Daoy (cell line): ENCODE results near the gene NOL9. TPM values are rescaled to one million over a fixed set of nuclear protein-coding genes. Genes with fewer than 3 reads are reported as not detected.

Experiments used
- DNase-seq: peaks from one replicate; pipeline ENCODE4 v3.0.0-alpha.2; 2015; ENCODE audit warnings: low read depth
- total RNA-seq: library from RNA; depleted of rRNA; stranded (reverse); fragments of >200 nt; shearing (Covaris generic); gene quantifications from 2 replicates; pipeline ENCODE4 v1.2.3, GENCODE V29; 2014

Gene NOL9
- total RNA-seq, 1 experiment from 2014 or later, result 29.9 TPM

- no peak for DNase-seq
Measured at GRCh38 chr1:6489383-6489765, 64.9 kb downstream of the NOL9 start.

DNA sequence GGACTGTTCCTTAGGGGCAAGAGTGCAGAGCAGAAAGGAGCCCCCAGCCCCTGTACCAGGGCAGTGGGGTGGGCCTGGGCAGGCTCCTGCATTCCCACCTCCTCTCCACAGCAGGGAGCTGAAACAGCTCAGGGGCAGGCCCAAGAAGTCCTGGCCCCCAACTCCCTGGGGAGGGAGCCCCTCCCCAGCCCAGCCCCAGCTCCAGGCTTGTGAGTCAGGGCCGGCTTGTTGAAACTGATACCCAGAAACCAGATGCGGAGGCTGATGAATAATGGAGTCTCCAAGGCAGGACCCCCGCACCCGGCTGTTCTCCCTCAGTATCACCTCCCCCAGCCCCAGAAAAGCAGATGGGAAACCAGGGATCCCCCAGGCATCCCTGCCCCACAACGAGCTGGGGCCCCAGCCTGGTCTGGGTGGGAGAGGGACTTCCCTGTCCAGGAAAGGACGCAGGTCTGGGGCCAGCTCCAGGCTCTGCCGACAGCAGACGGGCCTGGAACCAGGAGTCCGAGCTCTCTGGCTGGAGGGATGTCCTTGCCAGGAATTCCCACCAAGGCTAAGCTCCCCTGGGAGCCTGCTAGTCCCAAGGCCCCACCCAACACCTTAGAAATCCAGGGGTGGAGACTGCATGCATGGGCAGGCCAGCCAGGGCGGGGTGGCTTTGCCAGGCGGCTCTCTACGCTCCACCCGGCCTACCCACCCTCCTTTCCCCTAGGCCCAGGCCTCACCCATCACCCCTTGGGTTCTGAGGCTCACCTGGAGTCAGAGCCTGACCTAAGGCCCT is 65.5 kb downstream of the NOL9 start:
- DNase-seq, result peak; percentile 59

- no peak for DNase-seq
Measured at GRCh38 chr1:6487804-6488484, 66.4 kb downstream of the NOL9 start.

- DNase-seq, result peak; percentile 92
Measured at GRCh38 chr1:6486433-6487011, 67.8 kb downstream of the NOL9 start.

DNA sequence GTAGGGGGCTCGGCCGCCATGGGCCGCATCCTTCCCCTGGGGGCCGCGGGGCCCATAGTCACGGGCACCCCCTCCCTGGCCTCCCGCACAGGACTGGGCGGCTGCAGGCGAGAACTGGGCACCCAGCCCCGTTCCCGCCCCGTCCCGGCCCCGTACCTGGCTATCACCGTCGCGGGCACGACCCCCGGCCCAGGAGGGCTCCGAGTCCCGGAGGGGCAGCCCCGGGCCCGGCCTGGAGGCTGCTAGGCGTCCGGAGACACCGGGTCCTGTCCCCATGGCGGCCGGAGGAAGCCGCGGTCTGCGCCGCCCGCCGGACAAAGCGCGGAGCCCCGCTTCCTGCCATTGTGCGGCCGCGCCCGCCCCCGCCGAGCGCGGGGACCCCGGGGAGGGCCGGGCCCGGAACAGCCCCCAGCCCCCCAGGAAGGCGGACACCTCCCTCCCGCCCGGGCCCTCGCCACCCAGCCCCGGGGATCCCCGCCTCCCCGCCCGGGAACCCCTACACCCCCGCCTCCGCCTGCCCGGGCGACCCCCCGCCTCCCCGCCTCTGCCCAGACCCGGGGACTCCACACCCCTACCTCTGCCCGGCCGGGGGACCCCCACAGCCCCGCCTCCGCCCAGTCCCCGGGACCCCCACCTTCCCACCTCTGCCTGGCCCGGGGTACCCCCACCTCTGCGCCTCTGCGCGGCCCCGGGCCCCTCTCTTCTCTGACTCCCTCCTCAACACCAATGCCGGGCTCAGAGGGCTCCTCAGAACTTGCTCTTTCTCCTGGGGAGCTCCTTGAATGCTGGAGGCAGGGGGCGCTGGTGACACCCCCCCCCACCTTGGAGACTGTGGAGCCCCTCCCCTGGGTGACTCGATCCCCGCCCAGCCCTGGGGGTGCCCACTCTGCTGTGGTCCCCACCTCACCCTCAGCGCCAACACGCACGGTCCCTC is 68.9 kb downstream of the NOL9 start:
- peak; percentile 41 for DNase-seq

DNA sequence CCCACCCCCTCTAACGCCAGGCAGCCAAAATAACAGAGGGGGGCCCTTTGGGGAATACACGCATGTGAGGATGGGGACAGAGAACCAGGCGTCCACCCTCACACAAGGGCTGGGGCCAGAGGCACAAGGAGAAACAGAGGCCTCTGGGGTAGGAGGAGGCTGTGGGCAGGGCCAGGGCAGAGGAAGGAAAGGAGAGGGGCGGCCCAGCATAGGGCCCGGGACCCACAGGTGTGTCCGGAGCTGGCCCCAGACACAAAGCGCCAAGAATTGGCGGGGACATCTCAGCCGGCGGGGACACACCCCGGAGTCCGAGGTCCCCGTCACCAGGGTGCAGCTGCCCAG is 69.5 kb downstream of the NOL9 start:
- no peak for DNase-seq

DNA sequence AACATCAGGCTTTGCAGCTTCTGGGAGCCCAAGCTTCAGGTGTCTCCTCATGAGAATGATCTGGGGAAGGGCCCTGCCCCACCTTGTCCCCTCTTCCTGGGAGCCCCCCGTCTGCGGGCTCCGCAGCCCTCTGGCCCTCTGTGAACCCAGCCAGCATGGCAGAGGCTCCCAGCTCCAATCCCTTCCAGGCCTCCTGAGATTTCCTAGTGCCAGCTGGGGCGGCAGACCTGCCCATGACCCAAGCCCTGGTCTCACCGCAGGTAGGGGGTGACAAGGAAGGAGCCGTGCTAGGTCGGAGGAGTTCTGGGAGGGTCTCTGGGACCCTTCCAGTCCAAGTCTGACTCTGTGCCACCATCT is 70.6 kb downstream of the NOL9 start:
- no peak for DNase-seq

- no peak for DNase-seq
Measured at GRCh38 chr1:6483017-6483760, 71.1 kb downstream of the NOL9 start.

- DNase-seq, result no peak
Measured at GRCh38 chr1:6481820-6482219, 72.5 kb downstream of the NOL9 start.

DNA sequence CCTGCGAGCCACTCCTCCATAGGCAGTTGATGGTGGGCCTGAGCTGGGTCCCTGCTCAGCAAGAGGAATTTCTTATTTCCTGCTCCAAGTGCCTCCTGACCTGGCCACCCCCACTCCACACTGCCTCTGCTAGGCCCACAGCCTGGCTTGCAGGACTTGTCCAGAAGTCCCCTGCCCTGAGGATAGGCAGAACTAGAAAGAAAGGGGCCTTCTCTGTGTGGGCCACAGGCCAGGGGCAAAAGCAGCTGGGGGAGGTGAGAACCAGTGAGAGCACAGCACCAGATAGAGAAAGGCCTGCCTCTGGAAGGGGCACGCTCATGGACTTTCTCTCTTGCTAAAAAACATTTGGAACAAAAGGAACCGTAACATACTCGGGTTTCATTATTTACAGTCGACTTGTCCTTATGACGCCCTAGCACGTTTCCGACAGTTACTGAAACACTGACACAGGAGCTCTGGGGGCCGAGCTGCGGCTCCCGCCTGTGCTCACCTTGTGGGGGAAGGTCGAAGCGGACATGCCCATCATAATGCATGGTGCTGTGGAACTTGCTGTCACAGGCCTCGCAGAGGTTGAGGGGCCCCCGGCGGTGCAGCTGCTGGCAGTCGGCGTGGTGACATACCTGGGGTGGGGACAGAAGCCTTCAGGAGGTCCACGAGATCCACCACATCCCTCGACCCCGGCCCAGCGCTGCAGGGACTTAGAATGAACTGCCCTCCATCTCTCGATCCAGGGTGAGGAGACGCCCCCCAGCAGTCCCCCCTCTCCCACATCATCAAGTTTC is 77.1 kb downstream of the NOL9 start:
- no peak for DNase-seq

DNA sequence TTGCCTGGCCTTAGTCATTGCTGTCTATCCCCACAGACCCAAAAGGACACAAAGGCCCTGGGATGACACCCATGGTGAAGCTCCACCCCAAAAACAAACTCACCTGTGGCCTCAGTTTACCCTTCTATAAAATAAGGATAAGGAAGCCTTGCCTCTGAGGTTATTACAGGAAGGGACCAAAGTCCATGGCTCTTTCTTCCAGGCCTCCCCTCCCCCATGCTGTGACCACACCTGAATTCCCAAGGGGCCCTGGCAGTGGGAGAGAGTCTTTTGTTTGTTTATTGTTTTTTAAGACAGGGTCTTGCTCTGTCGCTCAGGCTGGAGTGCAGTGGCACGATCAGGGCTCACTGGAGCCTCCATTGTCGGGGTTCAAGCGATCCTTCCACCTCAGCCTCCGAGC is 77.8 kb downstream of the NOL9 start:
- no peak for DNase-seq

DNA sequence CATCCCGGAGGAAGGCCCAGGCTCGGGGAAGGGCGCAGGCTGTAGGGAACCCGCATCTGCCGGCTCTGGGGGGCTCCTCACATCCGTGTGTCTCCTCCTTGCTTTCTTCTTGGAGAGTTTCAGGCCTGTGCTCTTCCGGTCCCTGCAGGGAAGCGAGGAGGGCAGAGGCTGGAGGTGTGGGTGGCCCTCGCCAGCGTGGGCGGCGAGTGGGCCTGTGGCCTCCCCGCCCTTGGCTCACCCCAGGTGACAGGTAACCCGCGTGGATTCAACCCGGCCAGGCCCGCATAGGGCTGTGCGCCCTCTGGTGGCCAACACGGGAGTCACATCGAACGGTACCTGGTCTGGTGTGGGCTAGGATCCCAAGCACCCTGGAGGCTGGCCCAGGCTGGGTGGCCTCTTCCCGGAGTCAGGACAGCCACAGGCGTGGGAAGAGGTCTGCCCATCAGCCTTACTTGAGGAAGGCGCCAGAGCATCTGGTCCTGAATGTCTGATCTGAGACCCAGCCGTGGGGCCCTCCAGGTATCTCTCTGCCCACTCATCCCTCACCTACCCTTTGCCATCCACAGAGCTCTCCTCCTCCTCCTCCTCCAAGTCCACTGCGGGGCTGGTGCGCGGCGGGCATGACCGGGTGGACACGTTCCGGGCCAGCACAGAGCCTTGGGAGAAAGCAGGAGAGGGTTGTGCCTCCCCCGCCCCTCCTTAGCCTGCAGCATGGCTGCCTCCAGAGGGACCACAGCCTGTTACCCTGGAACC is 78.8 kb downstream of the NOL9 start:
- DNase-seq, result peak; percentile 55

DNA sequence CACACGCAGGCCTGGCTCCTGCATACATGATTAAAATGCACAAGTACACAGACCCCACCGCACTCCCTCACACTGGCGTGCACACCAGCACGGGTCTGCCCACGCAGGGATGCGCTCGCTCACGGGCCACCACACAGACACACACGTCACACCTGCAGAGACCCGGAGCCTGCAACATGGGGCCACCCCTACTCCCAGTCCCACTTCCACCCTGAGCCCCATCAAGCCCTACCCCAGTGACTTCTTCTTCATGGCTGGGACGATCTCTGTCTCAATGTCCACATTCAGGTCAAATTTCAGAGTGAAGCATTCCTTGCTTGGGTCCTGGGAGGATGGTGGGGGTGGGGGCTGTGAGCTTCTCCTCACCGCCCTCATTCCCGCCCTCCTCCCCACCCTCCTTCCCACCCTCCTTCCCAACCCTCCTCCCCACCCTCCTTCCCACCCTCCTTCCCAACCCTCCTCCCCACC is 79.5 kb downstream of the NOL9 start:
- no peak for DNase-seq

- DNase-seq, result no peak
Measured at GRCh38 chr1:6473974-6474814, 80.1 kb downstream of the NOL9 start.

DNA sequence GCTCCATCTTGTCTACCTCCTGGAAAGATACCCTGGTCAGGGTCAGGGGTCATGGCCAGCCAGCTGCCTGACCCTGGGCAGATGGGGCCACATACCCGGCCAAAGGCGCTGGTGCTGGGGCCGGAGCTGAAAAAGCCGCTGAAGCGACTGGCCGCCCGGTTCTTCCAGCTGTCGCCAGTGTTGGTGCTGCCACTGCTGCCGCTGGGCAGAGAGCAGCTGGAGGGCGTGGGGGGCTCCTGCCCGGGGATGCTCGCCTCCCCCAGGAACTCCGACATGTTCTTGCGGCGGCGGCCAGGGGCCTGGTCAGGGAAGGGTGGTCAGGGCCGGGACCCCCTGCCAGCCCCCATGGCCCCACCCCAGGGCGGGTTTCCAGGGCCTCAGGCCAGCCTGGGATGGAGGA is 81.2 kb downstream of the NOL9 start:
- no peak for DNase-seq

GRCh38 chr1:6472391-6472790 is 81.9 kb downstream of the NOL9 start:
- no peak for DNase-seq

DNA sequence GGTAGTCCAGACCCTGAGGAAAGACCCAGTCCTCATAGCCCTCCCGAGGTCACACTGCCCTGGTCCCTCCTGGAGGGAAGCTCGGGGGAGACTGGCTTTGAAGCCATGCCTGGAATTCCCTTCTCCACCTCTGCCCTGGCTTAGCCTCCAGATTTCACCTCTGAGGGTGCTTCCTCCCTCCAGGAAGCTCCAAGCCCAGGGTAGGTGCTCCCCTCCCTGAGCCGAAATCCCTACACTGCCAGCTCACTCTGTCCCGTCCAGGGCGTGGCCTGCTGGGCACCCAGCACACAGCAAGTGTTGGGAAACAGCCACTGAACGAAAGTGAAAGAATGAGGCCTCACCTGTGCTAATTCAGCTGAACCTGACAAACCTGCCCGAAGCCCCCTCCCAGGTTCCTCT is 82.3 kb downstream of the NOL9 start:
- no peak for DNase-seq
